GM21447 (cell line): ENCODE measurements around the gene PTPRF.
"Not testable (repeated sequence)": the region's sequence is repeated elsewhere in the genome, so short reads cannot be mapped to it uniquely, and the experiment has no call there.

ENCODE experiments used
- ATAC-seq: cut with Tn5 transposase; IDR thresholded peaks from one replicate; pipeline ENCODE4 v1.9.1; 2021; ENCODE audit not compliant: unreplicated experiment

Gene PTPRF

GRCh38 chr1:43536864-43537358, 6.2 kb downstream of the PTPRF start:
- ATAC-seq, result no peak

GRCh38 chr1:43537423-43538142, 6.9 kb downstream of the PTPRF start:
- ATAC-seq, result no peak

- no peak for ATAC-seq
Measured at GRCh38 chr1:43538143-43538487, 7.4 kb downstream of the PTPRF start.

GRCh38 chr1:43538969-43539368, 8.3 kb downstream of the PTPRF start:
- ATAC-seq, result no peak

- ATAC-seq, result no peak
Measured at GRCh38 chr1:43539726-43540434, 9.2 kb downstream of the PTPRF start.

- ATAC-seq, result no peak
Measured at GRCh38 chr1:43540653-43541071, 10.0 kb downstream of the PTPRF start.

GRCh38 chr1:43541141-43541540, 10.5 kb downstream of the PTPRF start:
- ATAC-seq, result no peak

GRCh38 chr1:43541721-43542401, 11.2 kb downstream of the PTPRF start:
- ATAC-seq, result no peak

- ATAC-seq, result no peak
Measured at GRCh38 chr1:43542527-43543458, 12.1 kb downstream of the PTPRF start.

GRCh38 chr1:43543567-43543966, 12.9 kb downstream of the PTPRF start:
- ATAC-seq, result no peak

GRCh38 chr1:43545339-43545694, 14.6 kb downstream of the PTPRF start:
- ATAC-seq, result no peak

- no peak for ATAC-seq
Measured at GRCh38 chr1:43545695-43546387, 15.2 kb downstream of the PTPRF start.

- no peak for ATAC-seq
Measured at GRCh38 chr1:43546388-43547100, 15.9 kb downstream of the PTPRF start.

GRCh38 chr1:43547538-43548072, 16.9 kb downstream of the PTPRF start:
- ATAC-seq, result no peak

- ATAC-seq, result no peak
Measured at GRCh38 chr1:43548285-43549271, 17.9 kb downstream of the PTPRF start.

- ATAC-seq, result not testable (repeated sequence)
Measured at GRCh38 chr1:43549394-43549793, 18.7 kb downstream of the PTPRF start.

- ATAC-seq, result no peak
Measured at GRCh38 chr1:43549921-43550597, 19.4 kb downstream of the PTPRF start.
